HL-60/S4 treated with retinoic acid at 250 ng/mL for 4 days and 3 days (cell line): Measurements from ENCODE around the gene INHBC.
"Not testable (repeated sequence)": the region's sequence is repeated elsewhere in the genome, so short reads cannot be mapped to it uniquely, and the experiment has no call there.

Experiments used
- in situ Hi-C: fragments of 300-500 bp; cut with MboI; formaldehyde crosslinking; loops from 2 replicates; pipeline ENCODE4 v1.7.0; 2022; ENCODE audit warnings: low sequenced_read_pairs

The INHBC gene

GRCh38 chr12:57428965-57429364 is 5.6 kb upstream of the INHBC start:
- in situ Hi-C loops, result no loop called here

- in situ Hi-C loops, result no loop called here
Measured at GRCh38 chr12:57429473-57430111, 5.0 kb upstream of the INHBC start.

DNA sequence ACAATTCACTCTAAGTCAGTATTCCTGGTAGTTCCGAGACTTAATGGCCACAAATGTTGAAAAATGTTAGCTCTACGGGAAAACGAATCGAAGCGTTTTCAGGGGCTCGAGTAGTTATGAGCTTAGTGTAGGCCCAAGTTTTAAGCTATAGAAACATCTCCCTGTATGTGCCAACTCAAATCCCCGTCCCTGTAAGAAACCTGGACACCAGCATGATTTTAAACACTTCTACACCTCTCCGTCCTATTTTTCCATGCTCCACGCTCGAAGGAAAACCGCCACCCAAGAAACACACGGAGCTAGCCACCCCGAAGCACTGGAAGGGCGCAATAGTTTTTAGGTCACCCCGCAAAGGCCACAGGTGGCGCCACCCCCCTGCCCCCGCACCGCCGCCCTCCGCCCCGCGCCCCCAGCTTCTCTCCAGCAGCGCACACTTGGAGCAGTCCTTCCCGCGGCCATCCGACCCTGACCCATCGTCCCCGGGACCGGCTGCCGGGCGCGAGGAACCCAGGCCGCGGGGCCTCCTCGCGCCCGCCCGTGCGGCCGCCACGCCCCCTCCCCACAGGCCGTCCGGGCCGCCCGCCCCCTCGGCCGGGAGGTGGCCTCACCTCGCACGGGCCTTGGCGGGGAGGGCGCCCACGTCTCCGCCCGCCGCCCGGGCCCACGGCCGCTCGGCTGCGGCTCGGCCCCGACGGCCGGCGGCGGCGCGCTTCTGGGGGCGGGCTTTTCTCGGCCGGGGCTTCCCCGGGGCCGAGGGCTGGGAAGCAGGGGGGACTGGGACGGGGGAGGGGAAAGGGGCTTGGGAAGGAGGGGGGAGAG is 4.3 kb upstream of the INHBC start:
- in situ Hi-C loops, result no loop called here

DNA sequence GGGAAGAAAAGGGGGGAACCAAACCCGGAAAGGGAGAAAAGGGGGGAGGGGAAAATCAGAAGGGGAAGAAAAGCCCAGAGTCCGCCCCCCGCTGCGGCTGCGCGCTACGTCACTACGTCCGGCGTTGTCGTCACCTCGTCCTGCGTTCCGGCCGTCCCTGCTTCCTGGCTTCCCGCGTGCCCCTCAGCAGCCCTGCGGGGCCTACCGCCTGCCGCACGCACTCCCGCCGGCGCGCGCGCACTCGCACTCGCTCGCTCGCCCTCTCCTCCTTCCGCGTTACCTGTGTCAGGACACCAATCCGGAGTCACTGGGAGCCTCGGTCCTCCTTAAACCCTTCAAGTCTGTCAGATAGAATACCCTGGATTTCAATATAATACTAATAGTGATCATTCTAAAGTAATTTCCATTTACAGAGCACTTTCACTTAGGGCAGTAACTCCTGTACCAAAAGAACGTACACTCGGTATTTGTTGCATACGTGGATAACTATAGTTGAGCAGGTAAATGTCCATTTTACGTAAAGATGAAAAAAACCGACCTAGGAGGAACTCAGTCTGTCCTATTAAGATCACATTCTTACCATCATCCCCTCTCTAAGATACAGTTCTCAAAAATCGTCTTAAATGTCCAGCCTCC is 3.5 kb upstream of the INHBC start, which contains the start of gene R3HDM2:
R3HDM2 (minus strand) TSS at position 113 of the 636 bp plus-strand sequence. CDS start 120,615 bp downstream, outside the sequence.
- in situ Hi-C loops, result no loop called here

DNA sequence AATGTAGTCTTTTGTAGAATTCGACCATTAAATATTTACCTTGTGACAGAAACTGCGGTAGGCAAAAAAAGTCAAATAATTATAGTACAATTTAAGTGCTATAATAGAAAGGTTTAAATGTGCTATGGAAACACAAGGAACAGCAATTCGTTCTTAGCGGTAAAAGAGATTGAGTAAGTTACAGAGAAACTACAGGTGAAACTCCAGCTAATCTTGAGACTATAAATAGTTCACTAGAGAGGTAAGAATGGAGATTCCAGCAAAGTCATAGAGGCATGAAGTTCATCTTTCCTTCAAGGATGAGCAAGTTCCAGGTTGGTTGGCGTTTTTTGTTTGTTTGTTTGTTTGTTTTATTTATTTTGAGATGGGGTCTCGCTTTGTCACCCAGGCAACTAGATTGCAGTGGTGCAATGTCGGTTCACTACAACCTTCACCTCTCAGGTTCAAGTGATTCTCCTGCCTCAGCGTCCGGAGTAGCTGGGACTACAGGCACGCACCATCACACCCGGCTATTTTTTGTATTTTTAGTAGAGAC is 2.9 kb upstream of the INHBC start:
- in situ Hi-C loops, result no loop called here

DNA sequence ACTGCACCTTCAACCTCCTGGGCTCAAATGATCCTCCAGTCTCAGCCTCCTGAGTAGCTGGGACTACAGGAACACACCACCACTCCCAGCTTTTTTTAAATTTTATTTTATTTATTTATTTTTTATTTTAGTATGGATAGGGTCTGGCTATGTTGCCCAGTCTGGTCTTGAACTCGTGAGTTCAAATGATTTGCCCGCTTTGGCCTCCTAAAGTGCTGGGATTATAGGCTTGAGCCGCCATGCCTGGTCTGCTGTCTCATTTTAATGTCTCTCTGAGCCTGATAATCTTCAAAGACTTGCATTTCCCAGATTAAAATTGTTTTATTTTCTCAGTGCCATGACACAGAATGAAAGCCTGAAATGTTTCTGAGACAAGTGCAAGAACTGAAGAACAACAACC is 1.2 kb upstream of the INHBC start:
- in situ Hi-C loops, result no loop called here

DNA sequence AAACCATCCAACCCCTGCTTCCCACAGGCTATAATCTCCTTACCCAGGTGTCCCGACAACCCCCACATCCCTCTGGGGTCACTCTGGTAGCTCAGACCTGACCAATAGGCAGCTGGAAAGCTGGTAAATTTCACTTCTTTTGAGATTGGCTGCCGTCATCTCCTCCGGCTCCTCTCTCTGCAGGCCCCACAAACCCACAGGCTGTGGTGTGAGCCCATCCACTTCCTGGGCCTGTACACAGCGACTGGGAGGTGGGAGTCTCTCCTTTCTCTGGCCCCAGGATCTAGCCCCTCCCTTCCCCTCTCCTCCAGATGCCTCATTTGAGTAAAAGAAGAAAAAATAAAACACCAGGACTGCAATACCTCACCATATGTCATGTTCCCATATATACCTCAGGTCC is 709 bp downstream of the INHBC start:
- in situ Hi-C loops, result no loop called here

GRCh38 chr12:57438400-57438799 is 3.8 kb downstream of the INHBC start:
- in situ Hi-C loops, result no loop called here

DNA sequence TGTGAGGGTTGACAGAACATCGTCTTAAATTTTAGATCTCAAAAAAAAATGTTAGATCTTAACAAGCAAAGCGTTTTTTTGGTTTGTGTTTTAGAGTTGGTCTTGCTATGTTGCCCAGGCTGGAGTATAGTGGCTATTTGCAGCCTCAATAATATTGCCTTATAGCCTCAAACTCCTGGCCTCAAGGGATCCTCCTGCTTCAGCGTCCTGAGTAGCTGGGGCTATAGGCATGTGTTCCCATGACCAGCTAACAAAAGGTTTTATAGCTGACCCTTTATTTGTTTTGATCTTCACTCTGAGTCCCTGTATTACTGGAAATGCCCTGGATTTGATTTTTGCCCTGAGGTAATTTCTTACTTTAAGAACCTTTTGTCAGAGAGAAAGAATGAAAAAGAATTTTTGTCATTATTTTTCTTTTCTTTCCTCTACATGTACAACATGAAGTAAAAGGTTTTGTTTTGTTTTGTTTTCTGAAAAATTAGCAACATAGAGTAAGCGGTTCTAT is 5.2 kb downstream of the INHBC start:
- in situ Hi-C loops, result no loop called here

- in situ Hi-C loops, result not testable (repeated sequence)
Measured at GRCh38 chr12:57441393-57441792, 6.8 kb downstream of the INHBC start.

GRCh38 chr12:57441846-57442427 is 7.4 kb downstream of the INHBC start:
- in situ Hi-C loops, result no loop called here

DNA sequence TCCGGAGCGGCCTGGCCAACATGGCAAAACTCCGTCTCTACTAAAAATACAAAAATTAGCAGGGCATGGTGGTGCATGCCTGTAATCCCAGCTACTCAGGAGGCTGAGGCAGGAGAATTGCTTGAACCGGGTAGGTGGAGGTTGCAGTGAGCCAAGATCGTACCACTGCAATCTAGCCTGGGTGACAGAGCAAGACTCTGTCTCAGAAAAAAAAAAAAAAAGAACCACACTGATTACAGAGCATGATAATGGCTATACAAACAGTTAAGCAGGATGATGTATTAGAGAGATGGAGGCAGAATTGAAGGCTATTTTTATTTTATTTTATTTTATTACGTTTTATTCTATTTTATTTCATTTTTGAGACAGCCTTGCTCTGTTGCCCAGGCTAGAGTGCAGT is 9.8 kb downstream of the INHBC start:
- in situ Hi-C loops, result not testable (repeated sequence)

DNA sequence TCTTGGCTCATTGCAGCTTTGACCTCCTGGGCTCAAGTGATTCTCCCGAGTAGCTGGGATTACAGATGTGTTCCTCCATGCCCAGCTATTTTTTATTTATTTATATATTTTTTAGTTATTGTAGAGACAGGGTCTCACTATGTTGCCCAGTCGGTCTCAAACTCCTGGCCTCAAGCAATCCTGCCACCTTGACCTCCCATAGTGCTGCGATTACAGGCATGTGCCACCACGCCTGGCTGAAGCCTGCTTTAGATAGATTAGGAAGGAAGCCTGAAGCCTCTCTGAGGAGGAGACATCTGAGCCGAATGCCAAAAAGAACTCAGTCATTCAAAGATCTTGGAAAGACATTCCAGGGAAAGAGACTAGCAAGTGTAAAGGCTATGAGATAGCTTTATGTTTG is 10.2 kb downstream of the INHBC start:
- in situ Hi-C loops, result no loop called here

DNA sequence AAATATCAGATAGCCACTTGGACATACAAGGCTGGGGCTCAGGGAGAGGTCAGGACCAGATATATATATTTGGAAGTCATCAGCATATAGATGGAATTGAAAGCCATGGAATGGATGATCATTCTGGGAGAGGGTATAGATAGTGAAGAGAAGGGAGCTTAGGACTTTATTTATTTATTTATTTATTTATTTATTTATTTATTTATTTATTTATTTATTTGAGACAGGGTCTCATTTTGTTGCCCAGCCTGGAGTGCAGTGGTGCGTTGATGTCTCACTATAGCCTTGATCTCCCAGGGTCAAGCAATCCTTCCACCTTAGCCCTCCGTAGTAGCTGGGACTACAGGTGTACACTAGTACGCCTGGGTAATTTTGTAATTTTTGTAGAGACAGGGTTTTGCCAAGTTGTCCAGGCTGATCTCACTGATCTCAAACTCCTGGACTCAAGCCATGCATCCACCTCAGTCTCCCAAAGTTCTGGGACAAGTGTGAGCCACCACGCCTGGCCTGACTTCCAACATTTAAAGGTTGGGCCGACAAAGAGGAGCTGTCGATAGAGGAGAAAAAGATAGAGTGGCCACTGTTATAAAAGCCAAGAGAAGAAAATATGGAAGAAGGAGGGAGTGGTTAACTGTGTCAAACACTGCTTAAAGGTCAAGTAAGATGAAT is 11.8 kb downstream of the INHBC start:
- in situ Hi-C loops, result no loop called here

DNA sequence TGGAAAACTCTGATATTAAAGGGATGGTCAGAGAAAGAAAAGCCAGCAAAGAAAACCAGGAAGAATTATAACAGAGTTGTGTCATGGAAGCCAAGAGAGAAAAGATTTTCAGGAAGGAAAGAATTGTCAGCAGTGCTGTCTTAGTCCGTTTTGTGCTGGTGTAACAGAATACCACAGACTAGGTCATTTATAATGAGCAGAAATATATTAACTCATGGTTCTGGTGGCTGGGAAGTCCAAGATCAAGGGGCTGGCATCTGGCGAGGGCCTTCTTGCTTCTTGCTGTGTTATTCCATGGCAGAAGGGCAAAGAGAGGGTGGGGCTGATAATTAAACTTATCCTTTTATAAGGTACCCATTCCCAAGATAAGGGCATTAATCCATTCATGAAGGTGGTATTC is 14.1 kb downstream of the INHBC start:
- in situ Hi-C loops, result no loop called here

DNA sequence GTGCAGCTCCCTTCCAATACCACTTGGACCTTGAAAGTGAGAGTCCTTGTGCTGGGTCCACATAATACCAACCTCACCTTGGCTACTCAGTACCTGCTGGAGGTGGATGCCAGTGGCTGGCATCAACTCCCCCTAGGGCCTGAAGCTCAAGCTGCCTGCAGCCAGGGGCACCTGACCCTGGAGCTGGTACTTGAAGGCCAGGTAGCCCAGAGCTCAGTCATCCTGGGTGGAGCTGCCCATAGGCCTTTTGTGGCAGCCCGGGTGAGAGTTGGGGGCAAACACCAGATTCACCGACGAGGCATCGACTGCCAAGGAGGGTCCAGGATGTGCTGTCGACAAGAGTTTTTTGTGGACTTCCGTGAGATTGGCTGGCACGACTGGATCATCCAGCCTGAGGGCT is 14.8 kb downstream of the INHBC start:
- in situ Hi-C loops, result no loop called here

GRCh38 chr12:57450057-57450456 is 15.5 kb downstream of the INHBC start:
- in situ Hi-C loops, result loop anchor here (10.0 kb wide), 1 partner anchor 185 kb away; no protein-coding TSS in a partner anchor

GRCh38 chr12:57451233-57451778 is 16.7 kb downstream of the INHBC start:
- in situ Hi-C loops, result loop anchor here (10.0 kb wide), 1 partner anchor 187 kb away; no protein-coding TSS in a partner anchor

- in situ Hi-C loops, result loop anchor here (10.0 kb wide), 1 partner anchor 188 kb away; no protein-coding TSS in a partner anchor
Measured at GRCh38 chr12:57452181-57452936, 17.8 kb downstream of the INHBC start.
